Aorta (tissue), 5 donors: ENCODE data around the gene GADD45G. TPM values are rescaled to one million over a fixed set of nuclear protein-coding genes. Genes with fewer than 3 reads are reported as not detected.

Experiments used
- ATAC-seq: fragments of 200-7000 bp; cut with Tn5 transposase; one replicate; pipeline ENCODE4 v1.9.1; 2022; ENCODE audit warnings: moderate library complexity; ENCODE audit not compliant: low FRiP score
- DNase-seq, 2 donors: peaks; one replicate each; pipeline ENCODE4 v3.0.0-alpha.2; 2020
- H3K27ac ChIP-seq, 2 donors: one replicate each; pipeline ENCODE4 v1.5.1; 2013; ENCODE audit warnings: low read length in 2 of 2, mild to moderate bottlenecking in 2 of 2, moderate library complexity in 2 of 2, control low read depth in 1 of 2, inconsistent platforms in 1 of 2, low read depth in 1 of 2
- H3K27me3 ChIP-seq, 2 donors: one replicate each; pipeline ENCODE4 v1.6.1; 2013; ENCODE audit warnings: control low read depth in 1 of 2, low read length in 1 of 2, mild to moderate bottlenecking in 1 of 2, moderate library complexity in 1 of 2; ENCODE audit not compliant: insufficient read depth in 2 of 2, control insufficient read depth in 1 of 2
- H3K36me3 ChIP-seq, 2 donors: one replicate each; pipeline ENCODE4 v1.6.1; 2013; ENCODE audit warnings: control low read depth in 1 of 2, low read length in 1 of 2, mild to moderate bottlenecking in 1 of 2; ENCODE audit not compliant: insufficient read depth in 2 of 2, control insufficient read depth in 1 of 2
- H3K4me1 ChIP-seq, 2 donors: one replicate each; pipeline ENCODE4 v1.6.1; 2013; ENCODE audit warnings: low read length in 2 of 2, control low read depth in 1 of 2, mild to moderate bottlenecking in 1 of 2, moderate library complexity in 1 of 2; ENCODE audit not compliant: insufficient read depth in 2 of 2, control insufficient read depth in 1 of 2
- H3K4me3 ChIP-seq, 2 donors: one replicate each; pipeline ENCODE4 v1.5.1; 2013; ENCODE audit warnings: low read length in 2 of 2, control low read depth in 1 of 2, mild to moderate bottlenecking in 1 of 2
- H3K9me3 ChIP-seq: one replicate; pipeline ENCODE4 v1.6.1; 2013; ENCODE audit warnings: mild to moderate bottlenecking, low read length; ENCODE audit not compliant: control insufficient read depth
- WGBS, 2 donors: extraction: QIAGEN DNeasy Blood & Tissue Kit; methylation state at CpG; one replicate each; pipeline ENCODE4 v1.1.7; 2013; 5-methylcytosine and 5-hydroxymethylcytosine counted together
- intact Hi-C, 2 donors: fragments of 100-400 bp; cut with DNase I; formaldehyde crosslinking; loops; one replicate each; pipeline versions ENCODE4 v1.14.2 to v1.15.0; 2022
- polyA plus RNA-seq, 2 donors: library from polyadenylated mRNA; stranded (reverse); fragments of 200-250 nt; gene quantifications; one replicate each; pipeline ENCODE4 v1.2.3, GENCODE V29; 2013
- total RNA-seq, 2 donors: library from RNA; stranded (reverse); fragmentation: NEBNext Ultra II Directional; extraction: Animal tissue kit (Norgen Biotek cat#: 25700); gene quantifications; one replicate each; pipeline ENCODE4 v1.2.1, GENCODE V29; 2021
- donor health status: healthy with polysubstance abuse.
- donor health status: Bipolar disorder and iron deficiency.
- donor health status: DM: no; HTN: no; CAD: no.
- donor health status: DM: no; HTN: no; CAD: no.
- donor health status: DM: yes; HTN: yes; CAD: no.

Gene GADD45G
- total and polyA plus RNA-seq, 4 donors, result 4.5 to 30.4 (median 6.4) TPM

DNA sequence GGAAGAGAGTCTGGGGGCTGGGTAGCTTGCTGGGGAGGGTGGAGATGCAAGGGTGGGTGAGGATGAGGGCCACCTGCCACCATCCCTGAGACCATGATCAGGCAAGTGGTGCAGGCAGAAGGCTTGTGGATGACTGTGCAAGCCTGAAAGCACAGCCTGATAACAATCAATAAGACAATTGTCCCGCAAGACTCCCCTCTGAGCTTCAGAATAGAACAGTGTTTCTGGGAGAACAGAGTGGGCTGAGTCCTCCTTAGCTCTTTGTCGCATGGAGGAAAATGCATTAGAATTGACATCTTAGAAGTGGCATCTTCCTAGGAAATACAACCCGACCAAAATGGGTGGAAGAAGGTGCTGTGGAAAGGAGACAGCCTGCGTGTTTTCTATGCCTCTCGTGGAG lies 6.6 kb downstream of the GADD45G start:
- WGBS, 2 donors, result 96 to 98% methylated on average over 5 of the region's 5 CpGs
- DNase-seq (no peak), ATAC-seq (no peak)
- H3K27me3 ChIP-seq, result no peaks in the 10 kb centered on the region
- intact Hi-C loops, result no loop called here
- no peaks in the 10 kb centered on the region for H3K36me3 ChIP-seq
- H3K4me3 ChIP-seq, result no peak overlapping the region
- H3K9me3 ChIP-seq, result no peaks in the 10 kb centered on the region
- peaks cover 0 to 2% of the 10 kb centered on the region in 2 donors for H3K4me1 ChIP-seq
- no peak overlapping the region for H3K27ac ChIP-seq

DNA sequence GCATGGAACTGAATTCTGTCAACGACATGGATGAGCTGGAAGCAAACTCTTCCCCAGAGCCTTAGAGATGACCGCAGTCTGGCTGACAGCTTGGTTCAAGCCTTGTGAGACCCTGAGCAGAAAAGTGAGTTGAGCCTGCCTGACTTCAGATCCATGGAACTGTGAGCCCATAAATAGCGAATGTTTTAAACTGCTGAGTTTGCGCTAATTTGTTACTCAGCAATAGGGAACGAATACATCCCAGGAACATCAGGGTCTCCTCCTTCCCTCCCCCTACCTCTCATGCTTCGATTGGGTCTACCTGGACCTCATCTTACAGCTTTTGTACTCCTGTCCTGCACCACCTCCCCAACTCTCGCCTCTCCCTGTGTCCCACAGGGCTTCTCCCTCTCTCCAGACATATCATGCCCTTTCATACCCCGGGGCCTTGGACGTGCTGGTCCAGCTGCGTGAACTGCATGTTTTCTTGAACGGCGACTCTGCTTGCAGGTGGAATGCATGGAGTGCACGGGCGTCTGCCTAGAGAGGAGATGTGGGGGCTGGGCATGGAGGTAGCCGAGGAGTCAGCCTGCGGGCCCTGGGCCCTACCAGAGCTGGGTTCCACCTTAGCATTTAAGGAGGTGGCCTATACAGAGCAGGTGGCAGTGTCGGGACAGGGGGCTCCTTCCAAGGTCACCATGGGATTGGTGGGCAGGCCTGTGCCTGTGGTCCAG lies 7.9 kb downstream of the GADD45G start:
- no peaks in the 10 kb centered on the region for H3K27me3 ChIP-seq
- DNase-seq (no peak), ATAC-seq (no peak)
- H3K36me3 ChIP-seq, result no peaks in the 10 kb centered on the region
- 95 to 96% methylated on average over 17 of the region's 17 CpGs for WGBS, 2 donors
- H3K4me1 ChIP-seq, result no peaks in the 10 kb centered on the region
- H3K4me3 ChIP-seq, result no peak overlapping the region
- intact Hi-C loops, result no loop called here
- no peak overlapping the region for H3K27ac ChIP-seq
- no peaks in the 10 kb centered on the region for H3K9me3 ChIP-seq

DNA sequence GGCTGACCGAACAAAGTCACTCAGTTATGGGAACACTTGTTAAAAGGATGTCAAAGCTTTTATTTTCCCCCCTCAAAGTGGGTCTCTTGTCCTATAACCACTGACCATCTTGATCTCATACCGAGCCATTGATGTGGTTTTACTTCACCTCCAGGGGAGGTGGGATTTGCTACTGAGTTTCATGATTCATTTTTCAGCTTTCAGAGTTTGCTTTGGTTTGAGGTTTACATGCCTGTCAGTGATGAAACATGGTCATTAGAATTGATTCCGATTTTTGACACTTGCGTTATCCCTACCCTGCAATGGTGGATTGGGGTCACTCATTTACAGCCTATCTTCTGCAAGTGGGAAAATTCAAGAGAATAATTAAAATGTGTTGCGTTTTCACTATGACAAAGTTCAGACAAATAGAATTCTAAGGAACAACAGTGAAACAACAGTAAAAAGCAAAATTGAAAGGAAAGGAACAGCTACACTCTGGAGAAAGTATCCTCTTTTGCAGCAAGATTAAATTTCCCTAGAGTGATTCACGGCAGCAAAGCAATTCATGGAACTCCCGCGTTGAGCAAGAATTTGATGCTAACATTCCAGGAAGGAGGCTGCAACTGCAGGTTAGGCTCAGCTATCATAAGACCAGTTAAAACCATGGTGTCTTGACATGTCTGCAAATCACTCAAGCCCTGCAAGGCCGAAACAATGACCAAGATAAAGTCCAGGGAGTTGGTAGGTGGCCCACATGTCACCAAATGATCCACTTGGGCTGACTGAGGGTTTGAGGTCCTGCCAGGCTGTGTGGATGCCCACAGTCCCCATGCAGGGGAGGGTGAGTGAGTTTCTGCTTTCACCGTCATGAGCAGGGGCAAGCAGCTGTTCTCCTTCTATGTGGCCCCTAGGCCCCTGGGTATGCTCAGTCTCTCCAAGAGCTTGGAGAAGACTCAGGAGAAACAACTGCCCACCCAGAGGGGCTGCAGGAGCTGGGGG lies 9.4 kb downstream of the GADD45G start:
- H3K4me3 ChIP-seq, result no peak overlapping the region
- no peaks in the 10 kb centered on the region for H3K9me3 ChIP-seq
- no peaks in the 10 kb centered on the region for H3K36me3 ChIP-seq
- no peaks in the 10 kb centered on the region for H3K27me3 ChIP-seq
- intact Hi-C loops, result no loop called here
- no peaks in the 10 kb centered on the region for H3K4me1 ChIP-seq
- ATAC-seq (no peak), DNase-seq (no peak)
- WGBS, 2 donors, result 92 to 93% methylated on average over 10 of the region's 10 CpGs
- no peak overlapping the region for H3K27ac ChIP-seq

- no peak for ATAC-seq
- Histone ChIP-seq H3K27ac (no peak overlapping the region), H3K27me3 (no peaks in the 10 kb centered on the region), H3K4me1 (no peaks in the 10 kb centered on the region), H3K9me3 (no peaks in the 10 kb centered on the region), H3K36me3 (no peaks in the 10 kb centered on the region), H3K4me3 (no peak overlapping the region)
- intact Hi-C loops, result no loop called here
- WGBS, 2 donors, result 99 to 100% methylated on average over 2 of the region's 2 CpGs
- no peak for DNase-seq
These were observed 10.8 kb downstream of the GADD45G start for GRCh38 chr9:89615661-89616060.

DNA sequence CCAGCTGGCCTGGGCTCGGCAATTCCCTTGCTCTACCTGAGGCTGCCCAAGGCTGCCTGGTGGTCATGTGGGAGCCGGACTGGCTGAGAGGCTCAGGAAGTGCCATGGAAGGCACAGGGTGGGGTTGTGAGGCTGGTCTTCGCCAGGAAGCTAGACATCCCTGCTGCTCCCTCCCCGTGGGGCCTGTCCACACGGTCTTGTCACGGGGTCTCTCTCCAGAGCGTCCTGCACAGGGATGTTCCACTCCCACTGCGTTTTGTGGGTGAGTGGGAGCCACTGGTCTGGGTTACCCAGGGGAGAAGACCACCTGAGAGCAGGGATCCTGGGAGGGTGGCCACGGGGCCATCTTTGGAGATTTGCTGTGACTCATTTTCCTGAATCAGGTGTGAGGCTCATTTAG lies 11.6 kb downstream of the GADD45G start:
- intact Hi-C loops, result no loop called here
- 93 to 95% methylated on average over 9 of the region's 9 CpGs for WGBS, 2 donors
- no peak for ATAC-seq

GRCh38 chr9:89617978-89618377 lies 13.2 kb downstream of the GADD45G start:
- no peak for ATAC-seq
- Histone ChIP-seq H3K36me3 (no peaks in the 10 kb centered on the region), H3K4me1 (no peaks in the 10 kb centered on the region), H3K27ac (no peak overlapping the region), H3K27me3 (no peaks in the 10 kb centered on the region), H3K4me3 (no peak overlapping the region), H3K9me3 (no peaks in the 10 kb centered on the region)
- intact Hi-C loops, result no loop called here
- DNase-seq, result no peak
- 97 to 100% methylated on average over 2 of the region's 2 CpGs for WGBS, 2 donors

More for the DNA sequence above, 11.6 kb downstream of the GADD45G start:
- Histone ChIP-seq H3K36me3 (no peaks in the 10 kb centered on the region), H3K27ac (no peak overlapping the region), H3K4me1 (no peaks in the 10 kb centered on the region), H3K4me3 (no peak overlapping the region), H3K9me3 (no peaks in the 10 kb centered on the region), H3K27me3 (no peaks in the 10 kb centered on the region)
- no peak for DNase-seq

DNA sequence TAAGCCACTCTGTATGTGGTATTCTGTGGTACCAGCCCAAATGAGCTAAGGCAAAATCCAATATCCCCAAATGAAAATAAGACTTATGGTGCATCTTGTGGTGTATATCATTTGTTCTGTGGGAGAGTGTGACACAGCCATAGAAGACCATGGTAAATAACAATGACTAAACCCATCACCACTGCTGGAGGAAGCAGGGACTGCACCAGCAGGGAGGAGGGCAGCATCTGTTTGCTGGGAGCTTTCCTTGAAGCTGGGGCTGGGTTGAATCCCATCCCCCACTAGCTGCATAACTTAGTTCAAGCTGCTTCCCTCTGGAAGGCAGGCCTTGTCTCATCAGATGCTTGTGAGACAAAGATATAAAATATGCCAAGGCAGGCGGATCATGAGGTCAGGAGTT lies 14.2 kb downstream of the GADD45G start:
- no peak for ATAC-seq
- H3K27ac ChIP-seq, result no peak overlapping the region
- H3K27me3 ChIP-seq, result no peaks in the 10 kb centered on the region
- H3K9me3 ChIP-seq, result no peaks in the 10 kb centered on the region
- WGBS, 2 donors, result 97% methylated on average over 1 of the region's 1 CpG
- no peak for DNase-seq
- intact Hi-C loops, result no loop called here
- no peaks in the 10 kb centered on the region for H3K4me1 ChIP-seq
- no peaks in the 10 kb centered on the region for H3K36me3 ChIP-seq
- no peak overlapping the region for H3K4me3 ChIP-seq

DNA sequence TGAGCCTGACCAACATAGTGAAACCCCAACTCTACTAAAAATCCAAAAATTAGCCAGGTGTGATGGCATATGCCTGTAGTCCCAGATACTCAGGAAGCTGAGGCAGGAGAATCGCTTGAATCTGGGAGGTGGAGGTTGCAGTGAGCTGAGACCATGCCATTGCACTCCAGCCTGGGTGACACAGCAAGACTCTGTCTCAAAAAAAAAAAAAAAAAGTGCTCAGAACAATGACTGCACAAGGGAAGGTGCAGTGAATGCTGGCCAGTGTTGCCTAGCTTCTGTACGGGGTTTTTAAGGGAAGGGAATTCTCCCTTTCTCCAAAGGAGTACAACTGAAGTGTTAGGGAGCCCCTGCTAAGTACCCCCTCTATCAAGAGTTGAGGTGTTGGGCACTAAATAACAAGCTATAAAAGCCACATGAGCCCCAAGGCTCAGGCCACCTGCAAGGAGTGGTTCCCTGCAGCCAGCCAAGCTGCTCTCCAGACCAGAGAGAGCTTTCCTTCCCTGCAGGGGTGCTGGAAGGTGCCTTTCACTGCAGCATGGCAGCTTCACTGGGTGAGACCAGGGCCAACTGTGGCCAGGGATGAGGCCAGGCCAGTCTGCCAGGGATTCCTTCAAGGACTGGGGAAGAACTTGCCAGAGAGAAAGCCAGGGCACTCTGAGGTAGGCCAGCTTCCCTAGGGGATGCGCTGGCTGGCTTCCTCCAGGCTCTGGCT lies 14.8 kb downstream of the GADD45G start:
- no peak for ATAC-seq
- DNase-seq, result no peak
- Histone ChIP-seq H3K36me3 (no peaks in the 10 kb centered on the region), H3K27ac (no peak overlapping the region), H3K9me3 (no peaks in the 10 kb centered on the region), H3K27me3 (no peaks in the 10 kb centered on the region), H3K4me1 (no peaks in the 10 kb centered on the region), H3K4me3 (no peak overlapping the region)
- intact Hi-C loops, result no loop called here
- 98 to 99% methylated on average over 3 of the region's 3 CpGs for WGBS, 2 donors
